AML-193 (cell line): ENCODE measurements around the gene ARHGEF7.
A peak's percentile ranks its signal among the peaks of the same experiment; 100 is the strongest.
"Not testable (repeated sequence)": the region's sequence is repeated elsewhere in the genome, so short reads cannot be mapped to it uniquely, and the experiment has no call there.

Source experiments
- DNase-seq, 2 experiments: peaks; one replicate each; lab custom pipeline; 2025; lab: John Stamatoyannopoulos, UW

Gene ARHGEF7

DNA sequence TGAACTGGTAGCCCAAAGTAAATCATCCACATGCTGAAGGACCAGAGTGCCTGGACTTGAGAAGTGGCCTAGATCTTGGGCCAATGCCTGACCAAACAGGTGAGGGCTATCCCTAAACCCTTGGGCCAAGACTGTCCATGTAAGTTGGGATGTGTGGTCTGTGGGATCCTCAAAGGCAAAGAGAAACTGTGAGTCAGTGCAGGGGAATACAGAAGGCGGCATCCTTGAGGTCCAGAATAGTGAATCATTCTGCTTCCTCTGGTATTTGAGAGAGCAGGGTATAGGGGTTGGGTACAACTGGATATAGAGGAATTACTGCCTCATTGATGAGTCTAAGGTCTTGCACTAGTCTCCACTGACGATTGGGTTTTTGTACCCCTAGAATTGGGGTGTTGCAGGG is 79.5 kb downstream of the ARHGEF7 start:
- not testable (repeated sequence) for DNase-seq

DNA sequence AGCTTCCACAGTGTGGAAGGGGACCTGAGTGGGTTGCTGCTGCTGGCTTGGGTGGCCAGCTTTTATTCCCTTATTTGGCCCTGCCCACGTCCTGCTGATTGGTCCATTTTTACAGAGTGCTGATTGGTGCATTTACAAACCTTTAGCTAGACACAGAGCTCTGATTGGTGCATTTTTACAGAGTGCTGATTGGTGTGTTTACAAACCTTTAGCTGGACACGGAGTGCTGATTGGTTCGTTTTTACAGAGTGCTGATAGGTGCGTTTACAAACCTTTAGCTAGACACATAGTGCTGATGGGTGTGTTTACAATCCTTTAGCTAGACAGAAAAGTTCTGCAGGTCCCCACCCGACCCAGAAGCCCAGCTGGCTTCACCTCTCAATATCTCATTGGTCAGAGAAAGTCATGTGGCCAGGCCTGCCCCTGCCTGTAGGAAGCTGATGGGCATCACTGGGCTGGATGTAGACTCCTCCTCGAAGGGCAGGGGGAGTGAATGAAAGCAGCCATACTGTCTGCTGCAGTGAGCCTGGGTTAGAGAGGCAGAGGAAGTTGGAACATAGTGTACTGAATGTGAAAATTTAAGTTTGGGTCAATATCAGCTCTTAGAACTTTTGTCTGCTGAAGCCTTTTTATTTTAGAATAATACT is 83.7 kb downstream of the ARHGEF7 start:
- DNase-seq, result not testable (repeated sequence)

DNA sequence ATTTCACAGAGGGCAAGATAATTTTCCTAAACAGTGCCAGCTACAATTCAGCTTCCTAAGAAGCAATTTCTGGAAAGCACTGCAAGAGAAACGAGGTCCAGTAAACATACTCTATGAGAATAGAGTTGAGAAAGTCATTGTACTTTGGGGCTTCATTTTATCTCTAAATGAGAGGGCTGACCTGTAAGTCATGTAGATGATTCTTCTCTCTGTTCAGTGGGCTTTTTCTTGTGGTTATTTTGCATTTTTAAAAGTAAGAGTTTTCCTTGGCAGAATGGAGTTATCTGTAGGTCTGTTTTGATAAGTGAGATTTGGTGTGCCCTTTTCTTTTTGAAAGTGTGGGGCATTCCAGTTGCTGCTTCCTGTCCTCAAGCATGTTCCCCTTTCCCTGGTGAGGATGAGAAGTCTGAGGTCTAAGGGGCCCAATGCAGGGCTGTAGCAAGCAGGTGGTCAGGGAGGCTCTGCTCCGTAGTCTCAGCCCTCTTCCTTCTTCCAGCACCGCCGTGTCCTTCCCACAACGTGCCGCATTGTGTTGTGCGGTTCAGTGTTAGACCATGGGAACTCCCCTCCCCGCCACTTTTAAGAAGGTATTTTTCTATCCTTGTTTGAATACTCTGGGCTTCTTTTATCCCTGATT is 86.3 kb downstream of the ARHGEF7 start:
- DNase-seq, result no peak

DNA sequence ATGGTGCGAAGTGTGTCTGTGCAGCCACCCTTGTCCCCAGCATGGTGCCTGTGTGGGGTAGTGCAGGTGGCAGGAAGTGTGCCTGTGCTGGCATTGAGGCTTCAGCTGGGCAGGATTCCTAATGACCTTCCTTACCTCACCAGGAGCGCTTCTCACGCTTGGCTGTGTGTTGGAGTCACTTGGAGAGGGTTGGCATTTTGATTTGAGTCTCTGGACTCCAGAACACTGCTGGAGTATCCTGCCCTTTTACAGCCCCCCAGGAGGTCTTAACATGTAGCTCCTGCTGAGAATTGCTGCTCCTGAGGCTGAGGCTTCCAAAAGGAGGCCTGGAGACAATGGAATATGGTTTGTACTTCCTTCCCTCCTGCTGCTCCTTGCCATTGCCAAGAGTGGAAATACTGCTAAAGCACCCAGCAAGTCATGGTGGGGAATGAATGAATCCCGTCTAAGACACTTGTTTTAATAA is 87.1 kb downstream of the ARHGEF7 start:
- DNase-seq, result no peak

DNA sequence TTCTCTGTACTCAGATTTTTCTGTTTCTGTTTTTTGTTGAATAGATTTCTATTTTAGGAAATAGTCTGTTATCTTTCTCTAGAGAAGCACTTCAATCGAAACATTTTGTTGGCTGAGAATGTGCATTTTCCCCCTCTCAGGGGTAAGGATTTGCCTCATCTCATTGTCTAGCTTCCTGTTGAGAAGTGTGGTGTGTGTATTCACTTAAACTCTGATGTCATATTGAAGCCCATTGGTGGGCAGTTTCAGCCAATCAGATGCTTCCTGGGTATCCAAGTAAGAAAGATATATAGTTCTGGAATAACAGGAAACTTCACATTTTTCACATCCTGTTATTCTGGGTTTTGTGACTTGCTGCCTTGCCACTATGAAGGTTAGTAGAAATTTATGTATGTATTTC is 87.6 kb downstream of the ARHGEF7 start:
- DNase-seq, result no peak

DNA sequence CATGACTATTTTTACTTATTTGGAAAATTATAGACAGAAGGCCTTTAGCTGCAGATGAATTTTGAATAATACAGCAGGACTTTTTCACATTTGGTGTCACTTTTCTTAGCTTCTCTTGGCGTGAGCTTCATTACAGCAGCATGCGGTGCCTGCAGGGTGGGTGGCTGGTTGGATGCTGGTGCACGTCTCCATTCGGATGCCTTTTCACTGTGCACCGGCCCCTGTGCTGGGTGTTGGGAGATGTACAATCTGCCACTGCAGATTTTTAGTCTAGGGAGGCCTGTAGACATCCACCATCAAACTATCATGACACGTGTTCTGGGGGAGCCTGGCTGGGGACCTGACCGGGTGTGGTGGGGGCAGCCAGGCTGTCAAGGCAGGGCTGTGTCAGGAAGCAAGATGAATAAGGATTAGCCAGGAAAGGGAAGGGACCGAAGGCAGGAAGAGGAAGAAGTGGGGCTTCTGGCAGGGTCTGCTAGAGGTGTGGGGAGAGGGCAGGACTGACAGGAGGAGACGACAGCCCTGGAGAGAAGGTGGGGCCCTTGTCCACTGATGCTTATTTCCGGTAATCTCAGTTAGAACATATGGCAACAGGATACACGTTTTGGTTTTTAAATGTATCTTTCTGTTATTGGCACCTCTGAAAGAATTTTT is 88.8 kb downstream of the ARHGEF7 start:
- DNase-seq, result no peak

DNA sequence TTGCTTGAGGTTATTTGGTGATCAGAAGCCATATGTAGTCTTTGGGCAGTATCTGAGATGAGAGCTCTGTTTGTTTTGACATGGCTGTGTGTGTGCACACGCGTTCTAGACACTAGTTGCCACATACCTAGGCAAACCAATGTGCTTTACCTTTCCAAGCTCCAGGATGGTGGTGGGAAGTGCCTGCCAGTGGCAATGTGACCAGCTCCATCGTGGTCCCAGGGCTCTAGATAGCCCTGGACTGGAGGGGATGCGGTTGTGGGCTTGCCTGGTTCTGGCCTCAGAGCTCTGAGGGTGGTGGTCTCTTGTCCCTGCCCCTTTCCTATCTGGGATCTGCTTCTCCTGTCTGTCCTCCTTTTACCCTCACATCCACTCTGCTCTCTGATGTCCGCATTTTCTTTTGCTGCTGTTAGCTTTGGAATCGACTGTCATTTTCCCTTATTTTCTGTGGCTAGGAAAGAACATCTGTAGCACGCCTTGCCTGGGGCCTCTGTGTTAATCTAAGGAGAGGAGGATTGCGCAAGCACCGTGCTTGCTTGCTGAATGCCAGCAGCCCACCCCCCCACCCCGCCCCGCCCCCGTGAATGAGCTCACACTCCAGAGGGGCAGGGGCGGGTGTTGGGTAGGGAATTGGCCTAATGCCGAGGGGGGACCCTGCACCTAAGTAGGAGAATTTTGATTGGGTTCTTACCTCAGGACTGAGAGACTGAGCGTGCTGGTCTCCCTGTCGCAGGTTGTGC is 89.5 kb downstream of the ARHGEF7 start:
- no peak for DNase-seq

DNA sequence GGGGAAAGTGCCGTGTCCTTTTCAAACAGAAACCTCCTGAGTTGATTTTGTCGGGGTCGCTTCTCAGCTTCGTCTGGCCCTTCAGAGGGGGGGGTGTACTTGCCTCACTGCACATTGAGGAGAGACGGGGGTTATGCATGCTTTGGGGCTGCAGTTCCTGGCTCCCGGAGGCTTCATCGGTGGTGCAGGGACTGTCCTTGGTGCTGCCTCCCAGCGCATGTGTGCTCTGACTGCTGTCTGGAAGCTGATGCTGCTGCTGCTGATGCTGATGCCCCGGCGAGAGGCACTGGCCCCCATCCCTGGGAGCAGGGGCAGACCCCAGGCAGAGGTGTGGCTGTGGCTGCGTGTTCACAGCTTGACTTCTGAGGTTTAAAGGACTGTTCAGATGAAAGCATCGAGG is 91.0 kb downstream of the ARHGEF7 start:
- DNase-seq, result no peak

DNA sequence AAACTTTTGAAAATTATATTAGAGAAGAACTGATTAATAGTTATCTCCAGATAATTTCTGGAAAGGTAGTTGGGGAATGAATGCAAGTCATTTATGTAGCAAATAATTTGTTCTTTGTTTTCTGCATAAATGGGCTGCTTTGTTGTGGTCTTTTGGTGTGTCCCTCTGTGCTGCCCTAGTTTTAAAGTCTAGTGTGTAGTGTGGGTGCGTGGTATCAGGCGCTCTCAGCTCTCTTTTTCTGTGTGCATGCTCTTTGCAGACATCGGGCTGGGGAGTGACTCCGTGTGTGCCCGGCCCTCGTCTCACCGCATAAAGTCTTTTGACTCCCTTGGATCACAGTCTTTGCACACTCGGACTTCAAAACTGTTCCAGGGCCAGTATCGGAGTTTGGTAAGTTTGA is 94.5 kb downstream of the ARHGEF7 start:
- DNase-seq, result no peak

DNA sequence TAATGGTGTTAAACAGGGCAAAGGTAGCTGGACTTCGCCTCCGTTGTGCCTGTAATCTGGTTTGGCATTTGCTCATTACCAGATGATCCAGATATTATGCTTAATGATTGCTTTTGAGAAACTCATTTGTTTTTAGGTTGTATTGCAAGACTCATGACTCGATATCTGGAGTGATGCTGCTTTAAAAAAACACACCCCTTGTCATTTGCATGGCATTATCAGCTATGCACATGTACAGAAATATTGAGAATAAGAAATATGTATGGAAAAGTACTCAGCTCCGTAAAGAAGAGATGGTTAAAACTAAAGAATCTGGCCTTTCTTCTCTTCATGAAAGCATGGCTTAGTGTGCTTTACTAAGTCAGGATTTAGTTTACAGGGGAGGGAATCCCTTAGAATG is 95.0 kb downstream of the ARHGEF7 start:
- DNase-seq, result no peak

DNA sequence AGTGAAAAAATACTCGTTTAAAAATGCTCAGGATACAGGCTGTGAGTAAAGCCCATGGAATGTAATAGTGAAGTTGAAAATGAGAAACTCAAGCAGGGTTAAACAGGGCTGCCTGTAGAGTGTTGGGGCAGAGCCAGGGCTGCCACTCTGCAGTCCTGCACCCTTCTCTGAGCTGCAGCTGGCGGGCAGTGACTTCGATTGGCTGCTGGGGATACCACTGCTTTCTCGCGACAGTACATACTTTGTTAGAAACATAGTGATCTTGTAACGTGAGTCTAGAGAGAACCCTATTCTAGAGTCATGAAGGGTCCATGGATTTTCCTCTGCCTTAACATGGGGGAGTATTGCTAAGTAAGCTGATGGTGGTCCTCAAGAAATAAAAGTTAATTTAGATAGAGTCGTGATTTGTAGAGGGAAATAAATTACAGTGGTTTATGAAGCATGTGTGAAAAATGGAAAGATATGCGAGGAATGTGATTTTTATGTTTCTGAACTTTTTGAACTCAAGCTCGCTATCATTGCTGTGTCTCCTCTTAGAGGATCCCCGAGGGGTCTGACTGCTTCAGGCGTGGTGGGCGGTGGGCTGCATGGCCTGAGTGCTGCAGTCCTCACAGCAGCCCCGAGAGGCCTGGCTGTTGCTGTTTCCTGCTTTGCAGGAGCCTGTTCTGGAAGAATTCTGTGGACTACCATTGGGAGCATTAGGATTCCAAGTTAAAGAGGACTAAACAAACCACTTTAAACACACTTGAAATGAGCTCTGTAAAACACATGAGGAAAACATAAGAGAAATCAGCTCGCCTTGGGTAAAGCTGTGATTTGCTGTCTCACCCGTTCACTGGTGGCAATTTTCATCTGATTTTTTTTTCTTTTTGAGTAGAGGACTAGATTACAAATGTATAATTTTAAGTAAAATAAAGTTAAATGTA is 95.7 kb downstream of the ARHGEF7 start:
- DNase-seq, result no peak

DNA sequence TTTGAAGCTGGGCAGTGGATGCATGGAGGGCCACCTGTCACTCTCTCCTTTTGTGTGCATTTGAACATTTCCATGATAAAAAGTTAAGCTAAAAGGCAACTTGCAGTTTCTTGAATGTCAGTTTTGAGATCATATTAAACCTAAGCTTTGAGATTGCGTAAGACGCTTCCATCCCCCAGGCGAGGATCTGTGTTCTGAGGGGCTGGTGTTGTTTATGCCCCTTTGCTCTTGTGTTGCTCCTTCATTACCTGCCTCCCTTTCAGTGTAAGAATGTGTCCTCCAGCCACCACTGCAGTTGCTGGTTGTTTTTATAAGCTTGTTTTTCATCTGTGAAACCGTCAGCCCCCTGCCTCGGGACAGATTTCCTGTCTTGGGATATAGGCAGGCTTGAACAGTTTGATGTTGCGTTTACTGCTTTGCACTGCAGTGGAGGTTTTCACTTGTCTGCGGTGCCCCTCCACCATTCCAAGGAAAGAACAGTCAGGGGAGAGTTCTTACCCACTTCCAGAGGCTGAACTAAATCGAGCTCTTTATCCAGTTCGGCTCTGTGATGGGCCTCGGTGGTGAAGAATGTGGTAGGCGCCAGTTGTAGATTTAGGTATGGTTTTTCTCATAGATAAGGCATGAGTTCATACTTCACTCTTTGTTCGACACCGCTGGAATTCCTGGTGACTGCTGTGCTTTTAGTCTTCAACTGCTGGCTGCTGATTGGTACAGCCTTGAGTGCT is 96.8 kb downstream of the ARHGEF7 start:
- DNase-seq, result no peak

DNA sequence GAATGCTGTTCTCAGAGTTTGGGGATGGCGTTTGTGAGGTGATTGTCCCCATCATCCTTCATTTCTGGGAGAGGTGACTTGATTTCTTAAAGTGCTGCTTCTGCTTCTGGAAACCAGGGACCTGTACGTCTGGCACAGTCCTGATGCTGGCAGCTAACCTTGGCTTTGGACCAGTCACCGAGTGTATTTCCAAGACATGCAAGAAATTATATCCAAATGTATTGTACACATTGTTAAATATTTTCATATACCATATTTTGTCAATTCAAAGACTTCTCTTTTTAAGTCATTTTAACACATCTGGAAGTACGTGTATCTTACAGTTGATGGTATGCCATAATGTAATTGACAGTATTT is 97.4 kb downstream of the ARHGEF7 start:
- DNase-seq, result no peak

DNA sequence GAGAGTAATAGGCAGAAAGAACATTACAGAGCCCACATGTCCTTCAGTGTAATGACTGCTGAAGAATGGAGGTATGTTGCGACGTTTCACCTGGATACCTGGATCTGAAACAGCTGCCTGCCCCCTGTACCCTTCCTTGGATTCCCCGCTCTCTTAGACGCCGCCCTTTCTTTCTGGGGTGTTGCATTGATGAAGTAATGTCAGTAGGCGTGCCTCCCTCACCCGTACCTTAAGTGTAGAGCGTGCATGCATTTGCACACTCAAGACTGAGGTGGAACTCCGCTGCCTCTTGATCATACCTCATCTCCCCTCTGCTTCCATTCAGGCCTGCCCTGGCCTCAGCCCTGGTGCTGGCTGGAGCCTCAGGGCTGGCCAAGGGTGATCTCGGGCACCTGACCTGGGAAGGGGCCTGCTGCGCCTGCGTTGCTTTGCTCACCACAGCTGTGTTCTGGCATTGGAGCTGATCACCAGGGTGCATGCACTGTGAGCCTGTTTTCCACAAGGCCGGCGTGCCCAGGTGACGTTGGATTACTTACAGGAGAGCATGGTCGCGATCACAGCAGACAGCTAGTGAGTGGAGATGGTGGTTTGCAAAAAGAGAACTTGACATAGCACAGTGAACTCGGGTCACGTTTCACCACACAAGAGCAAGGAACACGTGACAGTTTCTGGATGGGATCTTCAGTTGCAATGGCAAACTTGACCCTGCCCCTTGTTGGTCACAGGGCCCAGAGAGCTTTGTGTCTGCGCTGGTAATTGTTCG is 99.0 kb downstream of the ARHGEF7 start:
- DNase-seq, result peak in 1 of 2 experiments; percentile 17

DNA sequence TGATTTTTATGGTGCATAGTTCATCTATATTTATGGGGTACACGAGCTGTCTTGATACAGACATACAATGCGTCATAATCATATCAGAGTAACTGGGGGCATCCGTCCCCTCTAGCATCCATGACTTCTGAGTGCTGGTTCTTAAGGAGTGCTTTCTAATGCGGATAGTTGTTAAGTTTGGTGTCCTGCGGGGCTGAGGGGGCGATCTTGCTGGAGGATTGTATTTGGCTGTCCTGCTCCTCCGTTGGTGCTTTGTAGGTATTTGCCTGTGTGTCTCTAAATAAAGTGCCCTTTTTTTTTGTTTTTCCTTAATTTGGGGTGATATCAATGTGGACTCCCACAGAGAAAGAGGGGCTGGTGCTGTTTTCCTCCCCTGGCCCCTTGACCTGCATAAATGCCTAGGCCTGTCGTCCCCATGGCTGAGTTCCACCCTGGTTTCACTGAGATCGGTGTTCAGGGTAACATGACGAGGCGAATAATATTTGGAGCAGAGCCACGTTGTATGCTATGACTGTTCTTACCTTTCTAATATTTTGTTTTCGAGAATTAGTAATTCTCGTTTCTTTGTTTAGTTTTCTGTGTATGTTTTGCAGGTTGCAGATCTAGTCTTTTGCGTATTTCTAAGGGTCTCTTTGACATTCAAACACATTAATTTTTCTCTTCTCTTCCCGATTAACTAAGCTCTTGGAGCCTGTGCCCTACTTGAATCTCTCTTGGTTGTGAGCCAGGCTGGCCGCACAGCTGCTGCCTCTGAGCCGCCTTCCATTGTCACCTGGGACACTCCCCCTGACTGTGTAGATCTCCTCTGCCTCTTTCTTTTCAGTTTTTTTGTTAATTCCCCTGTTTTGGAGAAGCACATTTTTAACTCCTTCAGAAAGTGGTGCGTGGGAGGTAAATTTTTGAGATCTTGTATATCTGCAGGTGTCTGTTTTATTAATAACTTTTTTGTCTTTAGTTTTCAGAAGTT is 100.3 kb downstream of the ARHGEF7 start:
- DNase-seq, result no peak

DNA sequence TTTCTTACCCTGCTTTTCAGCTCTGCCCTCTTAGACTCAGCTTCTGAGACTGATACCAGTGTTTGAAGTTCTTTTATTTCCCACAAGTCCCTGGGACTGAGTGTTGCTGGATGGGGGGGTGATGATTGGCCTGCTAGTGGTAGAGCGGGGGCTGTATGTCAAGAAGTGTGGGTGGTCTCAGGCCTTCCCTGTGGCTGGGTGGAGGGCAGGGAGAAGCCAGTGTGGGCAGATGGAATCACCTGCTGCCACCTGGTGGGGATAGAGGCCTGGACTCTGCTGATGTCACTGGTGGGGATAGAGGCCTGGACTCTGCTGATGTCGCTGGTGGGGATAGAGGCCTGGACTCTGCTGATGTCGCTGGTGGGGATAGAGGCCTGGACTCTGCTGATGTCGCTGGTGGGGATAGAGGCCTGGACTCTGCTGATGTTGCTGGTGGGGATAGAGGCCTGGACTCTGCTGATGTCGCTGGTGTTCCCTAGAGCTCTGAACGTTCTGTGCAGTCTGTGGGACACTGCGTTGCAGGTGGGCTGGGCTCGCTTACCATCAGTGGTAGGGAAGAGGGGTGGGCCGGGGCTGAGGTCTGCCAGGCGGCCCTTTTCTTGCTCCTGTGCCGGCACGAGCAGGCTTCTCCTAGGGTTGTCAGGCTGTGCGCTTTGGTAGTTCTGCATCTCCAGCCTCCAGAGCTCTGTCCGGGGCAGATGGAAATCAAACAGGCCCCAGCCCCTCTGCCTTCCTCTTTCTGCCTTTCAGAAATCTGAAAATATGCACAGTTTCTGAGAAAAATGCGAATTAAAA is 101.3 kb downstream of the ARHGEF7 start:
- no peak for DNase-seq

DNA sequence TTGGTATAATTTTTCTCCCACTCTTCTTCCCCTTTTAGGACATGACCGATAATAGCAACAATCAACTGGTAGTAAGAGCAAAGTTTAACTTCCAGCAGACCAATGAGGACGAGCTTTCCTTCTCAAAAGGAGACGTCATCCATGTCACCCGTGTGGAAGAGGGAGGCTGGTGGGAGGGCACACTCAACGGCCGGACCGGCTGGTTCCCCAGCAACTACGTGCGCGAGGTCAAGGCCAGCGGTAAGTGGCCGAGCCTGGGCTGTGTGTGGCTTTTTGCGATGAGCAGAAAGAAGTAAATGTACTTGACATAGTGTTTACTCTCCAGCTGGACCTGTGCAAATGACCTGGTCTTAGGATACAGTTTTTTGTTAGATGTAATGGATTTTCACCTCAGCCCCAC is 102.5 kb downstream of the ARHGEF7 start:
- DNase-seq, result no peak

DNA sequence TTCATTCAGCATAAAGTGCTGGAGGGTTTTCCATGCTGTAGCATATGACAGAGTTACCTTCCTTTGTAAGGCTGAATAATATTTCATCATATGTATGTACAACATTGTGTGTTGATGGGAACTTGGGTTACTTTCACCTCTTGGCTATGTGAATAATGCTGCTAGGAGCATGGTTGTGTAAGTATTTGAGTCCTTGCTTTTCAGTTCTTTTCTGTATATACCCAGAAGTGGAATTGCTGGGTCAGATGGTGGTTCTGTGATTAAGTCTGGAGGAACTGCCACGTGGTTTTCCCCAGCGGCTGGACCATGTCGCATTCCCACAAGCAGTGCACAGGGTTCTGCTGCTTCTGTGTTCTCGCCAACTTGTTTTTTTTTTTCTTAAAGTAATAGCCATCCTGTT is 104.2 kb downstream of the ARHGEF7 start:
- DNase-seq, result no peak
